ENCODE results near the gene SYTL1. TPM values are rescaled to one million over a fixed set of nuclear protein-coding genes. Genes with fewer than 3 reads are reported as not detected.

Gene SYTL1
- total and polyA plus RNA-seq, 11 donors = 0.23 to 6.0 (median 0.55) TPM; not detected in 1

GRCh38 chr1:27393641-27394281 is 51.9 kb downstream of the SYTL1 start:
- Histone ChIP-seq H3K27ac (no peak overlapping the region), H3K4me3 (no peak overlapping the region), H3K36me3 (no peaks in the 10 kb centered on the region), H3K4me1 (peaks cover 7 to 56% (median 32%) of the 10 kb centered on the region in 12 donors), H3K27me3 (no peaks in the 10 kb centered on the region), H3K9me3 (no peaks in the 10 kb centered on the region)
- intact Hi-C loops (cut with DNase I) = loop anchor here (1.0 to 10.0 kb wide), 14 partner anchors 29 to 349 kb away; no protein-coding TSS in a partner anchor
- WGBS, 4 donors = 95 to 97% (median 96%) methylated on average over 12 to 18 of the region's 18 CpGs
- DNase-seq (no peak), ATAC-seq (no peak)
- TF ChIP-seq POLR2A (IDR thresholded peaks at IDR 0.05) = no peak
- TF ChIP-seq CTCF (IDR thresholded peaks at IDR 0.05) = no peak

GRCh38 chr1:27394282-27394658 is 52.4 kb downstream of the SYTL1 start:
- ATAC-seq = no peak
- H3K4me3 ChIP-seq = no peak overlapping the region
- H3K36me3 ChIP-seq = no peaks in the 10 kb centered on the region
- intact Hi-C loops (cut with DNase I) = loop anchor here (1.0 to 10.0 kb wide), 13 partner anchors 37 to 349 kb away; no protein-coding TSS in a partner anchor
- DNase-seq = no peak
- H3K27me3 ChIP-seq = no peaks in the 10 kb centered on the region
- no peaks in the 10 kb centered on the region for H3K9me3 ChIP-seq
- peaks cover 7 to 60% (median 37%) of the 10 kb centered on the region in 12 donors for H3K4me1 ChIP-seq
- WGBS, 4 donors = 94 to 98% (median 97%) methylated on average over 9 of the region's 9 CpGs
- no peak overlapping the region for H3K27ac ChIP-seq
- TF ChIP-seq CTCF (IDR thresholded peaks at IDR 0.05) (no peak), POLR2A (IDR thresholded peaks at IDR 0.05) (no peak)

GRCh38 chr1:27394925-27395324 is 53.1 kb downstream of the SYTL1 start:
- H3K9me3 ChIP-seq = no peaks in the 10 kb centered on the region
- intact Hi-C loops (cut with DNase I) = loop anchor here (1.0 to 10.0 kb wide), 15 partner anchors 38 to 350 kb away; no protein-coding TSS in a partner anchor
- H3K27ac ChIP-seq = peak overlapping the region in 2 of 12 donors; percentile 19 to 26
- 71 to 93% (median 86%) methylated on average over 1 of the region's 1 CpG for WGBS, 4 donors
- no peak for TF ChIP-seq POLR2A (IDR thresholded peaks at IDR 0.05)
- no peak for TF ChIP-seq CTCF (IDR thresholded peaks at IDR 0.05)
- peaks cover 7 to 67% (median 43%) of the 10 kb centered on the region in 12 donors for H3K4me1 ChIP-seq
- DNase-seq (no peak), ATAC-seq (no peak)
- no peaks in the 10 kb centered on the region for H3K27me3 ChIP-seq
- H3K4me3 ChIP-seq = no peak overlapping the region
- no peaks in the 10 kb centered on the region for H3K36me3 ChIP-seq

GRCh38 chr1:27395441-27396195 is 53.8 kb downstream of the SYTL1 start:
- H3K27me3 ChIP-seq = no peaks in the 10 kb centered on the region
- peak in 2 of 4 donors; percentile 18 to 23 for ATAC-seq
- no peak overlapping the region for H3K4me3 ChIP-seq
- intact Hi-C loops (cut with DNase I) = loop anchor here in 8 of 10 donors (1.0 to 10.0 kb wide), 11 partner anchors 63 to 351 kb away; no protein-coding TSS in a partner anchor
- peak; percentile 68 to 86 (median 69) for DNase-seq
- no peaks in the 10 kb centered on the region for H3K36me3 ChIP-seq
- TF ChIP-seq POLR2A (IDR thresholded peaks at IDR 0.05) = no peak
- TF ChIP-seq CTCF (IDR thresholded peaks at IDR 0.05) = peak; percentile 90 to 98 (median 96)
- H3K9me3 ChIP-seq = no peaks in the 10 kb centered on the region
- WGBS, 4 donors = 8 to 14% (median 11%) methylated on average over 9 to 10 of the region's 10 CpGs
- H3K27ac ChIP-seq = peak overlapping the region in 7 of 12 donors; percentile 17 to 66 (median 26)
- peaks cover 7 to 74% (median 47%) of the 10 kb centered on the region in 12 donors for H3K4me1 ChIP-seq
